HCT116 (cell line): ENCODE data around the gene GATC. TPM values are rescaled to one million over a fixed set of nuclear protein-coding genes. Genes with fewer than 3 reads are reported as not detected.

Source experiments
- CBX3 ChIP-seq: IDR thresholded peaks from 2 replicates; pipeline ENCODE4 v1.6.1; 2012; ENCODE audit warnings: low read depth
- EZH2 ChIP-seq: fragments of 200-600 bp; sonication (generic); IDR thresholded peaks from 2 replicates; pipeline ENCODE4 v1.6.1; 2017; ENCODE audit warnings: antibody characterized with exemption, mixed run types
- TCF7L2 ChIP-seq: IDR thresholded peaks from 2 replicates; pipeline ENCODE4 v1.7.0; 2011; ENCODE audit warnings: borderline replicate concordance, inconsistent platforms; ENCODE audit not compliant: insufficient read depth, insufficient read length; ENCODE audit errors: extremely low read depth
- ZBTB33 ChIP-seq: IDR thresholded peaks from 2 replicates; pipeline ENCODE4 v1.6.1; 2011; ENCODE audit warnings: mild to moderate bottlenecking, low read length, moderate library complexity; ENCODE audit not compliant: insufficient replicate concordance; ENCODE audit errors: extremely low read depth
- ZFX ChIP-seq: fragments of 450-650 bp; IDR thresholded peaks from 2 replicates; pipeline ENCODE4 v1.6.1; 2017
- ZNF274 ChIP-seq: fragments of 200-500 bp; sonication (Bioruptor generic); IDR thresholded peaks from 2 replicates; pipeline ENCODE4 v1.6.1; 2014; ENCODE audit warnings: mild to moderate bottlenecking, low read depth, low read length, inconsistent platforms
- total RNA-seq: library from RNA; stranded (reverse); gene quantifications from one replicate; pipeline ENCODE4 v1.2.1, GENCODE V29; 2021; ENCODE audit not compliant: unreplicated experiment

GATC gene
- total RNA-seq, 1 experiment from 2014 or later = 48.7 TPM

DNA sequence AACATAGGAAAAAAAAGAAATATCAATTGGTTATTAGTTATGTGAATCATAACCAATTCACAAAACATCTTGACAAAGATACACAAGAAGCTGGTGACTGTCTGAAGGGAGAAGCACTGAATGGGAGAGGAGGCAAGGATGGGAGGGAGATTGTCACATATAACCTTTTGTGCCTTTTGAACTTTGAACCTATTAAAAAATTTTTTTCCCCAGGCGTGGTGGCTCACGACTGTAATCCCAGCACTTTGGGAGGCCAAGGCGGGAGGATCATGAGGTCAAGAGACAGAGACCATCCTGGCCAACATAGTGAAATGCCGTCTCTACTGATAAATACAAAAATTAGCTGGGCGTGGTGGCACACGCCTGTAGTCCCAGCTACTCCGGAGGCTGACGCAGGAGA, 62.3 kb downstream of the GATC start (continued):
- no peak for TF ChIP-seq ZBTB33
- no peak for TF ChIP-seq EZH2
- TF ChIP-seq ZNF274 = no peak
- no peak for TF ChIP-seq CBX3
- TF ChIP-seq TCF7L2 = no peak
- no peak for TF ChIP-seq ZFX
- TF ChIP-seq, all 23 proteins: peak for 0

Other genes with a start within 250 kb of the GATC start
- 4,123 TPM for gene RPLP0, start 245.3 kb upstream of the GATC start, total RNA-seq
- gene PXN, start 180.7 kb upstream of the GATC start, total RNA-seq = 211 TPM
- 2,248 TPM for gene RNU4-2, start 154.5 kb upstream of the GATC start, total RNA-seq
- 2,323 TPM for gene RNU4-1, start 153.2 kb upstream of the GATC start, total RNA-seq
- gene SIRT4, start 144.1 kb upstream of the GATC start, total RNA-seq = 2.8 TPM
- gene PLA2G1B, start 118.7 kb upstream of the GATC start, total RNA-seq = 2.0 TPM
- 26.0 TPM for gene MSI1, start 77.3 kb upstream of the GATC start, total RNA-seq
- 464 TPM for gene COX6A1, start 8.3 kb upstream of the GATC start, total RNA-seq
- 40.3 TPM for gene TRIAP1, start 60 bp upstream of the GATC start, total RNA-seq
- gene SRSF9, start 23.3 kb downstream of the GATC start, total RNA-seq = 297 TPM
- 243 TPM for gene DYNLL1, start 49.7 kb downstream of the GATC start, total RNA-seq
- gene COQ5, start 82.7 kb downstream of the GATC start, total RNA-seq = 34.1 TPM
- 141 TPM for gene RNF10, start 87.9 kb downstream of the GATC start, total RNA-seq
- gene POP5, start 135.0 kb downstream of the GATC start, total RNA-seq = 66.9 TPM
- gene CABP1, start 194.2 kb downstream of the GATC start, total RNA-seq = 0.84 TPM
- 152 TPM for gene MLEC, start 240.7 kb downstream of the GATC start, total RNA-seq